ENCODE measurements around the gene JARID2. TPM values are rescaled to one million over a fixed set of nuclear protein-coding genes. Genes with fewer than 3 reads are reported as not detected.

JARID2 gene
- total RNA-seq, 1 experiment from 2014 or later = 23.6 TPM

GRCh38 chr6:15481390-15482291 is 235.8 kb downstream of the JARID2 start:
- Histone ChIP-seq H3K9me3 (ENCODE audit: control insufficient read depth in 1 of 2, insufficient read depth in 1 of 2, low read depth in 1 of 2, low read length in 2 of 2) (no peaks in the 10 kb centered on the region), H3K9me2 (ENCODE audit: insufficient read depth) (no peaks in the 10 kb centered on the region; the same call in 1 of the 2 replicates), H4K20me1 (ENCODE audit: insufficient read depth) (no peaks in the 10 kb centered on the region), H3K4me3 (replicated peaks in 1 of 2; ENCODE audit: low read depth in 1 of 2, low read length in 2 of 2) (no peak overlapping the region), H3K27me3 (ENCODE audit: insufficient read depth, low read length) (no peaks in the 10 kb centered on the region), H3K4me1 (ENCODE audit: control insufficient read depth in 1 of 2, insufficient read depth in 2 of 2, low read length in 2 of 2) (no peaks in the 10 kb centered on the region), H3K27ac (ENCODE audit: low read depth, low read length) (no peak overlapping the region), H3K4me2 (ENCODE audit: low read length) (no peak overlapping the region), H2AFZ (ENCODE audit: low read depth, low read length, poor library complexity, severe bottlenecking) (no peak overlapping the region), H3K36me3 (ENCODE audit: control insufficient read depth in 1 of 2, insufficient read depth in 2 of 2, low read length in 2 of 2) (no peaks in the 10 kb centered on the region), H3K9ac (ENCODE audit: low read length) (no peak overlapping the region), H3K79me2 (ENCODE audit: insufficient read depth, low read length) (peaks cover 10% of the 10 kb centered on the region; the same call in 1 of the 2 replicates)
- ChIA-PET RAD21 (ENCODE audit: low non-redundant PET in 1 of 2, low total read pairs in 2 of 2, uncharacterized antibody in 2 of 2, unreplicated experiment in 2 of 2) (no interaction called here), POLR2A (no interaction called here), CTCF (no interaction called here)
- TF ChIP-seq EZH2phosphoT487 (IDR thresholded peaks at IDR 0.05; ENCODE audit: borderline replicate concordance) (no peak), CEBPB (IDR thresholded peaks at IDR 0.05; ENCODE audit: low read depth) (no peak), MAX (IDR thresholded peaks at IDR 0.05) (no peak), ELF1 (IDR thresholded peaks at IDR 0.05; ENCODE audit: borderline replicate concordance, low read depth) (no peak), CBX3 (IDR thresholded peaks at IDR 0.05; ENCODE audit: low read depth) (no peak), SP1 (IDR thresholded peaks at IDR 0.05; ENCODE audit: low read depth) (no peak), EGR1 (IDR thresholded peaks at IDR 0.05; ENCODE audit: low read depth) (no peak), ZFX (IDR thresholded peaks at IDR 0.05) (no peak), POLR2A (IDR thresholded peaks at IDR 0.05; ENCODE audit: borderline replicate concordance, extremely low read depth, insufficient read depth, insufficient read length) (no peak), FOSL1 (IDR thresholded peaks at IDR 0.05; ENCODE audit: low read depth) (no peak), TCF7L2 (IDR thresholded peaks at IDR 0.05; ENCODE audit: borderline replicate concordance, extremely low read depth, insufficient read depth, insufficient read length) (no peak), JUND (IDR thresholded peaks at IDR 0.05) (no peak), RAD21 (IDR thresholded peaks at IDR 0.05; ENCODE audit: low read depth) (no peak), SRF (IDR thresholded peaks at IDR 0.05; ENCODE audit: low read depth) (no peak), POLR2AphosphoS5 (IDR thresholded peaks at IDR 0.05; ENCODE audit: low read depth, low read length) (no peak), ZBTB33 (IDR thresholded peaks at IDR 0.05; ENCODE audit: extremely low read depth, insufficient replicate concordance, low read length) (no peak)
- TF ChIP-seq, protein P1, sequence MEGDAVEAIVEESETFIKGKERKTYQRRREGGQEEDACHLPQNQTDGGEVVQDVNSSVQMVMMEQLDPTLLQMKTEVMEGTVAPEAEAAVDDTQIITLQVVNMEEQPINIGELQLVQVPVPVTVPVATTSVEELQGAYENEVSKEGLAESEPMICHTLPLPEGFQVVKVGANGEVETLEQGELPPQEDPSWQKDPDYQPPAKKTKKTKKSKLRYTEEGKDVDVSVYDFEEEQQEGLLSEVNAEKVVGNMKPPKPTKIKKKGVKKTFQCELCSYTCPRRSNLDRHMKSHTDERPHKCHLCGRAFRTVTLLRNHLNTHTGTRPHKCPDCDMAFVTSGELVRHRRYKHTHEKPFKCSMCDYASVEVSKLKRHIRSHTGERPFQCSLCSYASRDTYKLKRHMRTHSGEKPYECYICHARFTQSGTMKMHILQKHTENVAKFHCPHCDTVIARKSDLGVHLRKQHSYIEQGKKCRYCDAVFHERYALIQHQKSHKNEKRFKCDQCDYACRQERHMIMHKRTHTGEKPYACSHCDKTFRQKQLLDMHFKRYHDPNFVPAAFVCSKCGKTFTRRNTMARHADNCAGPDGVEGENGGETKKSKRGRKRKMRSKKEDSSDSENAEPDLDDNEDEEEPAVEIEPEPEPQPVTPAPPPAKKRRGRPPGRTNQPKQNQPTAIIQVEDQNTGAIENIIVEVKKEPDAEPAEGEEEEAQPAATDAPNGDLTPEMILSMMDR (IDR thresholded peaks at IDR 0.05 in 2 of 3, conservative IDR thresholded peaks at IDR 0.05 in 1 of 3; ENCODE audit: borderline replicate concordance in 1 of 3, insufficient read depth in 1 of 3, low read depth in 2 of 3, low read length in 2 of 3) = no peak
- TF ChIP-seq, protein P2, sequence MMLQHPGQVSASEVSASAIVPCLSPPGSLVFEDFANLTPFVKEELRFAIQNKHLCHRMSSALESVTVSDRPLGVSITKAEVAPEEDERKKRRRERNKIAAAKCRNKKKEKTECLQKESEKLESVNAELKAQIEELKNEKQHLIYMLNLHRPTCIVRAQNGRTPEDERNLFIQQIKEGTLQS (IDR thresholded peaks at IDR 0.05) = no peak
- intact Hi-C loops (cut with micrococcal nuclease) = no loop called here
- ATAC-seq (no peak), DNase-seq (ENCODE audit: low read depth, low spot score) (no peak)
- no TSS peak for BruUV-seq (replicated peaks)
